ENCODE data around the gene IQCB1.

IQCB1 gene

GRCh38 chr3:121757812-121758545, 76.9 kb downstream of the IQCB1 start:
- DNase-seq: no peak
- no peak overlapping the region for H3K4me3 Mint-ChIP-seq
- no peaks in the 10 kb centered on the region for H3K36me3 Mint-ChIP-seq (ENCODE audit: low read depth)
- no peak overlapping the region for H3K27ac Mint-ChIP-seq
- H3K4me1 Mint-ChIP-seq: no peaks in the 10 kb centered on the region
- TF ChIP-seq, protein P1, sequence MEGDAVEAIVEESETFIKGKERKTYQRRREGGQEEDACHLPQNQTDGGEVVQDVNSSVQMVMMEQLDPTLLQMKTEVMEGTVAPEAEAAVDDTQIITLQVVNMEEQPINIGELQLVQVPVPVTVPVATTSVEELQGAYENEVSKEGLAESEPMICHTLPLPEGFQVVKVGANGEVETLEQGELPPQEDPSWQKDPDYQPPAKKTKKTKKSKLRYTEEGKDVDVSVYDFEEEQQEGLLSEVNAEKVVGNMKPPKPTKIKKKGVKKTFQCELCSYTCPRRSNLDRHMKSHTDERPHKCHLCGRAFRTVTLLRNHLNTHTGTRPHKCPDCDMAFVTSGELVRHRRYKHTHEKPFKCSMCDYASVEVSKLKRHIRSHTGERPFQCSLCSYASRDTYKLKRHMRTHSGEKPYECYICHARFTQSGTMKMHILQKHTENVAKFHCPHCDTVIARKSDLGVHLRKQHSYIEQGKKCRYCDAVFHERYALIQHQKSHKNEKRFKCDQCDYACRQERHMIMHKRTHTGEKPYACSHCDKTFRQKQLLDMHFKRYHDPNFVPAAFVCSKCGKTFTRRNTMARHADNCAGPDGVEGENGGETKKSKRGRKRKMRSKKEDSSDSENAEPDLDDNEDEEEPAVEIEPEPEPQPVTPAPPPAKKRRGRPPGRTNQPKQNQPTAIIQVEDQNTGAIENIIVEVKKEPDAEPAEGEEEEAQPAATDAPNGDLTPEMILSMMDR (IDR thresholded peaks at IDR 0.05): no peak
- peaks cover 34% of the 10 kb centered on the region for H3K27me3 Mint-ChIP-seq (ENCODE audit: low read depth, poor library complexity)
- H3K9me3 Mint-ChIP-seq: no peaks in the 10 kb centered on the region

- Mint-ChIP-seq H3K27ac (no peak overlapping the region), H3K4me3 (no peak overlapping the region), H3K4me1 (no peaks in the 10 kb centered on the region), H3K9me3 (no peaks in the 10 kb centered on the region), H3K27me3 (ENCODE audit: low read depth, poor library complexity) (peaks cover 41% of the 10 kb centered on the region), H3K36me3 (ENCODE audit: low read depth) (no peaks in the 10 kb centered on the region)
- DNase-seq: peak; percentile 29
- TF ChIP-seq, protein P1 (IDR thresholded peaks at IDR 0.05): no peak
These were observed 77.6 kb downstream of the IQCB1 start for GRCh38 chr3:121757087-121757811.

- H3K36me3 Mint-ChIP-seq (ENCODE audit: low read depth): no peaks in the 10 kb centered on the region
- H3K9me3 Mint-ChIP-seq: no peaks in the 10 kb centered on the region
- no peak overlapping the region for H3K4me3 Mint-ChIP-seq
- DNase-seq: no peak
- no peaks in the 10 kb centered on the region for H3K4me1 Mint-ChIP-seq
- peaks cover 56% of the 10 kb centered on the region for H3K27me3 Mint-ChIP-seq (ENCODE audit: low read depth, poor library complexity)
- TF ChIP-seq, protein P1 (IDR thresholded peaks at IDR 0.05): no peak
- H3K27ac Mint-ChIP-seq: no peak overlapping the region
These were observed 82.1 kb downstream of the IQCB1 start for GRCh38 chr3:121752772-121753171.

- TF ChIP-seq, protein P1 (IDR thresholded peaks at IDR 0.05): no peak
- Mint-ChIP-seq H3K4me3 (no peak overlapping the region), H3K27me3 (ENCODE audit: low read depth, poor library complexity) (peaks cover 53% of the 10 kb centered on the region), H3K27ac (no peak overlapping the region), H3K4me1 (no peaks in the 10 kb centered on the region), H3K9me3 (no peaks in the 10 kb centered on the region), H3K36me3 (ENCODE audit: low read depth) (no peaks in the 10 kb centered on the region)
- no peak for DNase-seq
These were observed 82.6 kb downstream of the IQCB1 start for GRCh38 chr3:121752261-121752660.

- Mint-ChIP-seq H3K36me3 (ENCODE audit: low read depth) (no peaks in the 10 kb centered on the region), H3K4me1 (no peaks in the 10 kb centered on the region), H3K4me3 (no peak overlapping the region), H3K27ac (no peak overlapping the region), H3K9me3 (no peaks in the 10 kb centered on the region), H3K27me3 (ENCODE audit: low read depth, poor library complexity) (peaks cover 43% of the 10 kb centered on the region)
- TF ChIP-seq, protein P1 (IDR thresholded peaks at IDR 0.05): no peak
- DNase-seq: no peak
These were observed 84.8 kb downstream of the IQCB1 start for GRCh38 chr3:121750087-121750415.
